ENCODE data around the gene SLC17A1.
"Not testable (repeated sequence)": the region's sequence is repeated elsewhere in the genome, so short reads cannot be mapped to it uniquely, and the experiment has no call there.

The SLC17A1 gene

DNA sequence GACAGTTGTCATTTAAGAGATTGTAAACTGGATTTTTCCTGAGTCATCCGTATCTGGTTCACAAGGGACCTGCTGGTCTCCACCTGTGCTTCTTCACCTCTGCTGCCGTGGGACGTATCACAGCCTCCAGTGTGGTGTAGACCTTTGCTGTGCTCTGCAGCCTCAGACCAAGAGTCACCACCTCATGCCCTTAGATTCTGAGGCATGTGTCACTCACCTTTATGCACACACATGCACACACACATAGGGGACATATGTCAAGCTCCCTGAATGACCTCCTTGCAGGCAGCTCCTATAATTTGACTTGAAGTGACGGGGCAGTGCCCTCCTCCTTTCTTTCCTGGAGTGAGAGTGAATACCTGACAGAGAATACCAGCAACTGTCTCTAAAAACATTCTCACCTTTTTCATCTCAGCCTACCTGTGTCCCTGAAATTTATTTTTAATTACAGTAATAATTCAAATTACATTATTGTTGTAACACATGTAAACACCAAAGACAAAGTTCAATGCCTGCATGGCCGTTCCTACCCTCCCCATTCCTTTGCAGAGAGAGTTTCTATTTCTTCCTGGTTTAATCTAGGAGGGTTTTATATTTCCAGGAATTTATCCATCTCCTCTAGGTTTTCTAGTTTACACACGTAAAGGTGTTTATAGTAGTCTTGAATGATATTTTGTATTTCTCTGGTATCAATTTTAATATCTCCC lies 73.8 kb downstream of the SLC17A1 start:
- DNase-seq (ENCODE audit: low read depth in 3 of 3, low spot score in 1 of 3), result no peak

- no peak for DNase-seq (ENCODE audit: low read depth in 3 of 3, low spot score in 1 of 3)
These were observed 75.2 kb downstream of the SLC17A1 start for GRCh38 chr6:25756382-25757363.

GRCh38 chr6:25755483-25755882 lies 76.4 kb downstream of the SLC17A1 start:
- no peak for DNase-seq (ENCODE audit: low read depth in 3 of 3, low spot score in 1 of 3)

DNA sequence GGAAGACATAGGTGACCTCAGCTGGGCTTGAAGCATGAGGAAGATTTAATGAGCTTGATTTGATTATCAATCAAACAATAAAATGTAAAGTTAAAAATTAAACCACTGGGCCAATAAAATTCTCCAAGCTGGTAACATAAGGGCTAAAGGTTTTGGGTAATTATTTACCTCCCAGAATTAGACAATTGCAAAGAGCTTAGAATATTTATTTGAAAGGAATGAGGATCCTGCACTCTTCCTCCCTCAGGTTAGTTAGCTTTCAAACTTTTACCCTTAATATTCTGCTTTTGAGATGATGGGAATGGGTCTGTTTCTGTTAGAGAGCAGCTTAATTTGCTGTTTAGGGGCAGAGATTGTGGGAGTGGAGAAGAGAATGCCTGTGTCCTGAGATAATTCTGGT lies 77.3 kb downstream of the SLC17A1 start, which contains the start of gene SLC17A4:
SLC17A4 (plus strand) TSS at position 208 of the 400 bp plus-strand sequence. CDS start 7,221 bp downstream, outside the sequence.
- no peak for DNase-seq (ENCODE audit: low read depth in 3 of 3, low spot score in 1 of 3)

GRCh38 chr6:25753079-25753478 lies 78.8 kb downstream of the SLC17A1 start:
- no peak for DNase-seq (ENCODE audit: low read depth in 3 of 3, low spot score in 1 of 3)

DNA sequence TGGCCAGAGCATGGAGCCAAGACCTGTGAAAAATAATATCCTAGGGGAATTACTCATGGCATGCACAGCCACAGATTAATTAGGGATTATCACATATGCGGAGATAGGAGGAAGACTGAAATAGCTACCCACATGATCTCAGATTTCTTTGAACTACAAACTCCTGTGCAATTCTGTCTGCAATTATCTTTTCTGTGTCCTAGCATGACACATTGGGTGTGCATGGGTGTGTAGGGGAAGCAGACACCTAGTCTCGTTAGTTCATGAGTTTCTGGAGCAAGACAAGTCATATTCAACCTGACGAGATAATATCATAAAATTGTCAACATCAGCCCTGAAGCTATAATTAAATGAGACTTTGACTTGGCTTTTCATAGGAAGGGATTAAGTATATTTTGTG lies 80.9 kb downstream of the SLC17A1 start:
- no peak for DNase-seq (ENCODE audit: low read depth in 3 of 3, low spot score in 1 of 3)

DNA sequence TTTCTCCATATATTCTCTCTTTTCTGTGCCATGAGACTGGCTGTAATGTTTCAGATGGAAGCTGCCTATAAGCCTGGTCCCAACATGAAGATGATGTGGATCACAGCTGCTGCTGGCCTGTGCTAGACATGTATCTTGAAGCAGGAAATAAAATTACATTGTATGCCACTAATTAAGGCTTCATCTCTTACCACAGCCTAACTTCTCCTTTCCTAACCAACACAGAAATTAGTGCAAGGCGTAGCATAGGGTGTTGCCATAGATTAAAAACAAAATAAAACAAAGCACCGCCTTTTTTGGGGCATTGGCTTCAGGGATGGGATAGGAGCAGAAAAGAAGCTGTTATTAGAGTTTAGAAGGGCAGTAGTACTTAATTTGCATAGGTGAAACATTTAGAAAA lies 82.0 kb downstream of the SLC17A1 start:
- no peak for DNase-seq (ENCODE audit: low read depth in 3 of 3, low spot score in 1 of 3)

DNA sequence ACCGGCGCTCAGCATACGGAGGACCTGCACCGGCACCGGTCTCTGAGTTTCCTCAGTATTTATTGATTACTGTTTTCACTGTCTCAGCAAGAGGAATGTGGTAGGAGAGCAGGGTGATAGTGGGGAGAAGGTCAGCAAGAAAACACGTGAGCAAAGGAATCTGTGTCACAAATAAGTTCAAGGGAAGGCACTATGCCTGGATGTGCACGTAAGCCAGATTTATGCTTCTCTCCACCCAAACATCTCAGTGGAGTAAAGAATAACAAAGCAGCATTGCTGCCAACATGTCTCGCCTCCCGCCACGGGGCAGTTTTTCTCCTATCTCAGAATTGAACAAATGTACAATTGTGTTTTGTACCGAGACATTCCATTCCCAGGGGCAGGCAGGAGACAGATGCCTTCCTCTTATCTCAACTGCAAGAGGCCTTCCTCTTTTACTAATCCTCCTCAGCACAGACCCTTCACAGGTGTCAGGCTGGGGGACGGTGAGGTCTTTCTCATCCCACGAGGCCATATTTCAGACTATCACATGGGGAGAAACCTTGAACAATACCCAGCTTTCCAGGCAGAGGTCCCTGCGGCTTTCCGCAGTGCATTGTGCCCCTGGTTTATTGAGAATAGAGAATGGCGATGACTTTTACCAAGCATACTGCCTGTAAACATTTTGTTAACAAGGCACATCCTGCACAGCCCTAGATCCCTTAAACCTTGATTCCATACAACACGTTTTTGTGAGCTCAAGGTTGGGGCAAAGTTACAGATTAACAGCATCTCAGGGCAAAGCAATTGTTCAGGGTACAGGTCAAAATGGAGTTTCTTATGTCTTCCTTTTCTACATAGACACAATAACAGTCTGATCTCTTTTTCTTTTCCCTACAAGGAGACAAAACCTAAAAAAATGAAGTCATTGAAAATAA lies 83.0 kb downstream of the SLC17A1 start:
- DNase-seq (ENCODE audit: low read depth in 3 of 3, low spot score in 1 of 3), result not testable (repeated sequence)

GRCh38 chr6:25748049-25748448 lies 83.8 kb downstream of the SLC17A1 start:
- DNase-seq (ENCODE audit: low read depth in 3 of 3, low spot score in 1 of 3), result no peak

- no peak for DNase-seq (ENCODE audit: low read depth in 3 of 3, low spot score in 1 of 3)
These were observed 84.4 kb downstream of the SLC17A1 start for GRCh38 chr6:25747477-25747876.

DNA sequence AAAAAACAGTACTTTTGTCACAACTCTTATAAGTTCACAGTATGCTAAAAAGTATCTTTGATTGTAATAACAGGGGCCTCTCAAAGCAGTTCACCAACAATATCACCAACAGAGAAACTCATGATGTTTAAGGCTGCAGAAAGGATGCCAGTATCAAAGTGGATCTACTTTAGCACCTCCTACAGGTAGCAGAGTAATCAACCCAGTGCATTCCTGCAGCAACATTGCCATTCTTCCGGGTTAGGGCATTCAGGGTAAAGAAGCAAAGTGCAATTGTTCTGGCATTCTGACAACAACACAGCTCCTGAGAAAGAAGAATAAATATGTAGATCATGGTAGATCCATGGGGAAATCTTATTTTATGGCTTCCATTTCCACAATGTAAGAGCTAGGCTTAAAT lies 84.9 kb downstream of the SLC17A1 start:
- DNase-seq (ENCODE audit: low read depth in 3 of 3, low spot score in 1 of 3), result no peak

- DNase-seq (ENCODE audit: low read depth in 3 of 3, low spot score in 1 of 3), result no peak
These were observed 86.0 kb downstream of the SLC17A1 start for GRCh38 chr6:25745836-25746235.

- no peak for DNase-seq (ENCODE audit: low read depth in 3 of 3, low spot score in 1 of 3)
These were observed 88.0 kb downstream of the SLC17A1 start for GRCh38 chr6:25743868-25744267.

DNA sequence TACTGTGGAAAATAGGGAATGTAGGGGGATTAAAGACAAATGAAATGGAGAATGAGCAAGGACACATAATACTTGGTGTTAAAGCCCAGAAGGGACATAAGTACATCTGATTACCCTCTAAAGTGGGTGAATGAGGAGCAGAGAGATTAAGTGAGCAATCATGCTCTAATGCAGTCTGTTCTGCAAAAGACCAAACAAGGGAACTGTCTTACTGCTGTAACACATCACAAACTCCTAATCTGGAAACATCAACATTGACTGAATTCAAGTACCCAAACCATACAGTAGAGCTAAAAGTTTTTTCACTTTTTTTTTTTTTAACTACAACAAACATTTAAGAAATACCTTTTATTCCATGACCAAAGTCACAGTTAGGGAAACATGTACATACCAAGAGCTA lies 96.6 kb downstream of the SLC17A1 start:
- no peak for DNase-seq (ENCODE audit: low read depth in 3 of 3, low spot score in 1 of 3)
